ENCODE measurements around the gene ZFP69B. TPM values are rescaled to one million over a fixed set of nuclear protein-coding genes. Genes with fewer than 3 reads are reported as not detected.
"Not testable (repeated sequence)": the region's sequence is repeated elsewhere in the genome, so short reads cannot be mapped to it uniquely, and the experiment has no call there.

ZFP69B gene
- polyA plus RNA-seq, 3 donors, result 5.1 to 5.8 (median 5.7) TPM

DNA sequence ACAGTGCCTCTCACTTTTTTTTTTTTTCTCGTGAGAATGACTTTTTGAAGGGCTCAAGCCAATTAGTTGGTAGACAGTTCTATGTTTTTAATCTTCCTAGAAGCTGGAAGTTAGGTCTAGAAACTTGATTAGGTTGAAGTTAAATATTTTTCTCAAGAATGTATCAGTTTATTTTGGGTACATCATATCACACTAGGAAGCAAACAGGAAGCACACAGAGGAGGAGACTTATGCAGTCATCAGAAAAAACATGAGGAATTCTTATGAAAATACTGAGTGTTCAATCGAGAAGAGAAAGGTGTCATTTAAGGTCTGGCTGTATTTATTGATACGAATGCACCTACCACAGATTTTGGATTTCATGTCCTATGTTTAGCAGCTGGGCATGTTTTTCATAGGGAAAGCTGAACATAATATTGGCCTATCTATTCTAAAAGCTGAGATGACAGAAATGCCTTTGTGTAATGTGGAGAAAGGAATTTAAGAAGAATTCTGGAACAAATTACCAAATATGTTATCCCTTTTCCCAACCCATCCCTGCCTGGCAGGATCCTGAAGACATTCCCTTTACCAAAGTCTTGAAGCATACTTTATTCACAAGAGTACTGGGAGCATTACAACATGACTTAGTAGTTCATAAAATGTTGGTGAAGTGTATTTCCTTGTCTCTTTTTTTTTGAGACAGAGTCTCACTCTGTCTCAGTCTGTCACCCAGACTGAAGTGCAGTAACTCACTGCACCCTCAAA lies 17.5 kb upstream of the ZFP69B start:
- no peak for DNase-seq

DNA sequence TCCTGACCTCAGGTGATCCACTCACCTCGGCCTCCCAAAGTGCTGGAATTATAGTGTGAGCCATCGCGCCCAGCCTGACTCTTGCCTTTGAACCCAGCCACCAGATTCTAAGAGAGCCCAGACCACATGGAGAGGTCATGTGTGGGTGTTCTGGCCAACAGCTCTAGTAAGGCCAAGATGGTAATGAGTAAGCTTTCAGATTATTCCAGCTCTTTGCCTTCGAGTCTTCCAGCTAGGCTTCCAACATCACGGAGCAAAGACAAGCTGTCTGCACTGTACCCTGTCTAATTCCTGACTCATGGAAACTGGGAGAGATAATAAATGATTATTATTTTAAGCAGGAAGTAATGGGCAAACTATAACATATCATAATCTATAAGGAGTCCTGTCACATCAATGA lies 14.8 kb upstream of the ZFP69B start:
- DNase-seq, result no peak

DNA sequence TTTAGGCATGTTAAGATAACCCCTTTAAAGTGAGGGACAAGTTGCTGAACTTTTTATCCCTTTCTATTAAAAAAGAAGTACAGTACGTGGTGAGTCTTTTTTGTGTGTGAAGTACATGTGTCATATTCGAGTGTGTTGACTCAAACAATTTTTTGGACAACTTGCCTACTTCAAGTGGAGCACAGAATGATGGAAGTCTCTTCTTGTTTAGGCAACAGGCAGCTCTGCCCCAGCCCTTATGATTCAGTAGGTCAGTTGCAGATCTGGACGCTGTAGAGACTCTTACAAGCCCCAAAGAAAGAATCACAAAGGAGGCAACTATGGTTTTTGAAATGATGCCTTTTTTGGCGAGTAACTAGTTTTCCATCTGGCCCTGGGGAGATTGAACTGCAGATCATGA lies 14.4 kb upstream of the ZFP69B start:
- no peak for DNase-seq

DNA sequence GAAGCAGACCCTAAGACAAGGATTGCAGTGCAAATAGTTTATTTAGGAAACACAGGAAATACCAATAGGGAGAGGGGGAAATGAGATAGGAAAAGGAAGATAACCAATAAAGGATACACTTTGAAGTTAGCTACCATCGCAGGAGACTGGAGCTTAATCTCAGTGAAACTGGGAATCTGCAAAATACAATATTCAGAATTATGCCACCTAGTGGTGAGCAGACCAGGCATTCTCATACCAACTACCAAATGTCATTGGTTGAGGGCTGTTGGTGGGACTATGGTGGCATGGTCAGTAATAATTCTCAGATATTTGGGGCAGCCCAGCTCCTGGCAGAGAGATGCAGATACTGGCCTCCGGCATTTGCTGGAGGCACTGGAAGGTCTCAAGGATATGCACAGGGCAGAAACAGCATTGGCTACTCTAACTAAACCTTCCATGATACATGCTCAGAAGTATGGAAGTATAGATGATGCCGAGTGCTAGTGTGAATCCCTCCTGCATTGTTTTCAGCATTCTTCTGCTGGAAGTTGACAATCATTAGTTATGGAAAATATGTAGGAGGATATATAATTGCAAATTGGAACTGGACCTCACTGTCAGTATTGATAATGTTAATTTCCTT lies 11.8 kb upstream of the ZFP69B start:
- DNase-seq, result no peak

DNA sequence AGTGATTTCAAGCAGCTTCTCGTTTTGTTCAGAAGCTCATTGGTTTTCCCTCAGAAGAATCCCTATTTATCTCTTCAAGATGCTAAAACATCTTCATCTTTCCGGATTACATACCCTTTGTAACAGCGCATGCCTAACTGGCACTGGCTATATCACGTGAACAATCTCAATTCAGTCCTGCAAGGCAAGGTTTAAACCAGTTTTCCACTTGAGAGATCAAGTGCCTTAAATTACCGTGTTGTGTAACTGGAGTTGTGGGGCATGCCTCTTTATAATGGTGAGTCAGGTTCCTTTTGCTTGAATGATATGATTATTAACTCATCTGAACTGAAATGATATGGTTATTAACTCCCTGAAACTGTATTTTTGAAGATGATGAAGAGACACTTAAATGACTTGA lies 11.0 kb upstream of the ZFP69B start:
- DNase-seq, result no peak

DNA sequence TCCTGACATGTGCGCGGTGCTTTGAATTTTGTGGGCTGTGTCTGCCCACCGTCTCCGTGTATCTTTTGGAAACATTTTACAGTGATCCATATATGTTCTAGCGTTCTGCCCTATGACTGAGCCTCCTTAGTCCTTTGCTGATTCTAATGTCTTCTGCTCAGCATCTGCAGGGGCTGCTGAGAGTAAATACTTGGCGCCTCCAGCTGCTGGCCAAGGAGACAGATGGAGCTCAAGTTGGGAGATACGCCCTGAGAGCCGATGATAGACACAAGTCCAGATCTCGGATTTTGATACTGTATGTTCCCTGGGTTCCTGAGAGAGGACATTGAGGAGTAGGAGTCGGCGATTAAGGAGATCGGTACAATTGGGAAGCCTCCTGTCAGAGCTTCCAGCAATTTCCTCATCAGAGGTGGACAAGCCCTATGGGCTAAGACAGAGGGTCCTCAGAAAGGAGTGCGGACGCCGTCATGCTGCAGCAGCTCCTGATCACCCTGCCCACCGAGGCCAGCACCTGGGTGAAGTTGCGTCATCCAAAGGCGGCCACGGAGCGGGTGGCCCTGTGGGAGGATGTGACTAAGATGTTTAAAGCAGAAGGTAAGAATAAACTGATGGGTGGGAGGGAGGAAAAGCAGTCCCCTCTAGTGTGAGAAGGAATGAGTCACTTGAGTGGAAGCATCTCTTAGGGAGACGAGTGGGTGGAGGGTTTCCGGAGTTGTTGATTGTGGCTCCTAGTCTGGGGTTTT lies 390 bp downstream of the ZFP69B start:
- no peak for DNase-seq

DNA sequence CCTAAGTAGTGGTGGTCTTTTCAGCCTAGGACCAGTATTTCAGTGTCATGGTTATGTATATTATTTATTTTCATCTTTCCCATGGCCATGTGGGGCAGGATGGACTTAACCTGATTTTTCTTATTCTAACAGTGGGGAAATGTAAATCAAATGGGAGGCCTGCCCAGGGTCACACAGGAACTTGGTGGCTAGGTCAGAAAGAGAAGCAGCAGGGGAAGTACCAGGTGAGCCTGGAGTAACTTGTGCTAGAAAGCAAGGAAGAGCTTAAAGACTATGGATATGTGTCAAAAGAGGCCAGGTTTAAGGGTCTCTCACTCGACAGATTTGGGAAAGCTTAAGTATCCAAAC lies 936 bp downstream of the ZFP69B start:
- DNase-seq, result no peak

DNA sequence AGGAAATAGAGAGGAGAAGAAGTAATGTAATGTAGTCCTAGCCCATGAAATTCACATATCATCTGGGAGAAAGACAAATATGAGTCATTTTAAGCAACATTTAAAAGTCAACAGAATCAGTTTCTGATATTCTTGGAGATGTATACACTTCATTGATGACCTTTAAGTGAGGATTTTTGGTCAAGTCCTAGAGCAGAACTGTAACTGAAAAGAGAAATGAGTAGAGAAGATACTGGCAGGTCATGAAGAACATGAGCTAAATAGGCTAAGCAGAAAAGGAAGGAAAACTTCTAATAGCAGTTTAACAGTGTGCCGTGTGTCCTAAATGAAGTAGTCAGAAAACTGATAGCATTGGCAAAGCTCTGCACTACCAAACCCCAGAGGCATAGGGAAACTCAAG lies 4.6 kb downstream of the ZFP69B start:
- no peak for DNase-seq

DNA sequence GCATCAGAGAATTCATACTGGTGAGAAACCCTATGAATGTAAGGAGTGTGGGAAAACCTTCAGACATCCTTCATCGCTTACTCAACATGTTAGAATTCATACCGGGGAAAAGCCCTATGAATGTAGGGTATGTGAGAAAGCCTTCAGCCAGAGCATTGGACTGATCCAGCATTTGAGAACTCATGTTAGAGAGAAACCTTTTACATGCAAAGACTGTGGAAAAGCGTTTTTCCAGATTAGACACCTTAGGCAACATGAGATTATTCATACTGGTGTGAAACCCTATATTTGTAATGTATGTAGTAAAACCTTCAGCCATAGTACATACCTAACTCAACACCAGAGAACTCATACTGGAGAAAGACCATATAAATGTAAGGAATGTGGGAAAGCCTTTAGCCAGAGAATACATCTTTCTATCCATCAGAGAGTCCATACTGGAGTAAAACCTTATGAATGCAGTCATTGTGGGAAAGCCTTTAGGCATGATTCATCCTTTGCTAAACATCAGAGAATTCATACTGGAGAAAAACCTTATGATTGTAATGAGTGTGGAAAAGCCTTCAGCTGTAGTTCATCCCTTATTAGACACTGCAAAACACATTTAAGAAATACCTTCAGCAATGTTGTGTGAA lies 12.8 kb downstream of the ZFP69B start:
- DNase-seq, result no peak

DNA sequence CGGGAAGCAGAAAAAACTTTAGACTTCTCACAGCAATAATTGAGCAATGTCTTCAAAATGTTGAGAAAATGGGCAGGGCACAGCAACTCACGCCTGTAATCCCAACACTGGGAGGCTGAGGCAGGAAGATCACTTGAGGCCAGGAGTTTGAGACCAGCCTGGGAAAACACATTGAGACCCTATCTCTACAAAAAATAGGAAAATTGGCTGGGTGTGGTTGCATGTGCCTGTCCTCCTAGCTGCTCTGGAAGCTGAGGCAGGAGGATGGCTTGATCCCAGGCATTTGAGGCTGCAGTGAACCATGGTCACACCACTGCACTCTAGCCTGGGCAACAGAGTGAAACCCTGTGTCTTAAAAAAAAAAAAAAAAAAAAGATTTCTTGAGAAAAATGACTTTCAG lies 19.1 kb downstream of the ZFP69B start:
- no peak for DNase-seq

DNA sequence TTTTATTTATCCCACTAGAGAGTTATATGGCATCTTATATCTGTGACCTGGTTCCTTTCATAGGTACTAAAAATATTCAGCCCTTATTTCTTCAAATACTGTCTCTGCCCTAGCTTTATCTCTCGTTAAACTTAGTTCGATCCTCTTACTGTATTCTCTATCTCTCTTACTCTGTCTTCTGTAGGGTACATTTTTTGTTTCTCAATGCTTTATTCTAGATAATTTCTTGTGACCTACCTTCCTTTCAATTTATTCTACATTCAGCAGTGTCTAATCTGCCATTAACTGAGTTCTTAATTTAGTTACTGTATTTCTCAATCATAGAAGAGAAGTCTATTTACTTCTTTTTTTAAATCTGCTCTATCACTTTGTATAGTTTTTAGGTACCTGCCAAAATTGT lies 25.0 kb downstream of the ZFP69B start:
- no peak for DNase-seq

DNA sequence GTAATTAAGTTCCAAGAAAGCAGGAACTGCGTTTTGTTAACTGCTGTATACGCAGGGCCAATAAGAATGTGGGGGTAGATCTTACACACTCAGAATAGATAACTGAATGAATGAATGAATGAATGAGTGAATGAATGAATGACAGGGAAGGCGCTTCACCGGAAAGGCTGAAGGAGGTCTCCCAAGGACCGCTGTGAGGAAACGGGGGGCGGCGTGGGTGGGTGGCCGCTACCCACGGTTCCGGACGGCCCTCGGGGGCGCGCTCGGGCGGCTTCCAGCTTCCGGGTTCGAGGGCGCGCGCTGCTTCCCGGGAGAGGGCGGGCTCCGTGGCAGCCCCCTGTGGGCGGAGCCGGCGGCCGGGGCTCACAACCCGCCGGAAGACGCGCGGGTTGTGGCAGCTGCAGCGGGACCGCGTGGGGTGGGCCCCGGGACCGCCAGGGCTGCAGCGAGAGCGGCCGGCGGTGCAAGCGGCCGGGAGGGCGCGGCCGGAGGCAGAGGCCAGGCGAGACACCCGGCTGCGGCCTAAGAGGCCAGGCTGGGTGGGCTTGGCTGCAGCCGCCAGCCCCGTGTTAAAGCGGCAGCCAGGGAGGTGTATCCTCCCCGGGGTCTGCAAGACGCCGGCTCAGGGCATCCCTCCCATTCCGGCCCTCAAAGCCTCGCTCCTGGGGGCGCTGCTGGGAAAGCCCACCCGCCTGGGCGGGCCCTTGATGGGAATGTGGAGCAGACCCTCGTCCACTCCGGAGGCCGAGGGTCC lies 26.8 kb downstream of the ZFP69B start, which contains the start of gene ZFP69:
Gene ZFP69 (plus strand): TSS at position 367 of the 754 bp plus-strand sequence. CDS start 2,072 bp downstream, outside the sequence.
- peak; percentile 67 for DNase-seq

DNA sequence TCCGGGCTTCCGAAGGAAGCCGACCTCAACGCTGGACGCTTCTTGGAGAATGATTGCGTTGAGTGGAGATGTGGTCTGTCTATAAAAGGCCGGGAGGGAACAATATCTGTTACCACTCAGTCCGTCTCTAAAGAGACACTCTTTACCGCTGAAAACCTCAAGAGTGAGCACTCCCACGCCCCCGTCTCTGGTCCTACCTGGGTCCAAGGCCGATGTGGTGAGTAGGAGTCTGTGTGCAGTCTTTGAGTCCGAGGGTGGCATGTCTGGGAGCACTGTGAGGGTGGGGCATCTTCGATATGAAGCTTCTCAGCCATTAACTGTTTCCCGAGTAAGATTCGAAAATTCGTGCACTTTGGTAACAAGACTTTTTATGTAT lies 27.4 kb downstream of the ZFP69B start:
- no peak for DNase-seq

DNA sequence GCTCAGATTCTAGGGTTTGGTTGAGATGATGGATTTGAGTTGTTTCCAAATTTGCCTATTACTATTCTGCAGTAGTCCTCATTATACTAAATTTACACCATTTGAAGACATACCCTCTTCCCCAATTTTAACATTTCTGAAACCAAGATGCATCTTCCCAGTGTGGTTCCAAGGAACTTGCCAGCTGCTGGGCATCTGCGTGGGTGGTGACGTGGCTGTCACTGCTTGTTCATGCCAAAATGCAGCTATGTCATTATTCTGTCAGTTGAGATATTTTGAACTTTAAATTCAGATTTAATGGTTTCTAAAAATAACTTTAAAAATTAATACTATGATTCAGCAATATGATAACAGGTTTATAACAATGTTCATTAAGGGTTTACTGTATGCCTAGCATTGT lies 28.0 kb downstream of the ZFP69B start:
- DNase-seq, result no peak

DNA sequence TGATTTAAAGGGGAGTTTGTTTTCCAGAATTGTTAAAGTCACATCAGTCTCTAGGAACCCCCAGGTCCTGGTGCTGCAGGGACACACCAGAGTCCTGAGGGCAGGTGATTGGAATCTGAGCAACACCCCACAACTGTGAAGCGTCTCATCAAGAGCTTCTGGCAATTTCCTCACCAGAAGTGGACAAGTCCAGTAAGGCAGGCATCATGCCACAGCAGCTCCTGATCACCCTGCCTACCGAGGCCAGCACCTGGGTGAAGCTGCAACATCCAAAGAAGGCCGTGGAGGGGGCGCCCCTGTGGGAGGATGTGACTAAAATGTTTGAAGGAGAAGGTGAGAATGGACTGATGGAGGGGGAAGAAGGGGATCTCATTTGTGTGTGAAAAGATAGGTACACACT lies 28.9 kb downstream of the ZFP69B start:
- no peak for DNase-seq

DNA sequence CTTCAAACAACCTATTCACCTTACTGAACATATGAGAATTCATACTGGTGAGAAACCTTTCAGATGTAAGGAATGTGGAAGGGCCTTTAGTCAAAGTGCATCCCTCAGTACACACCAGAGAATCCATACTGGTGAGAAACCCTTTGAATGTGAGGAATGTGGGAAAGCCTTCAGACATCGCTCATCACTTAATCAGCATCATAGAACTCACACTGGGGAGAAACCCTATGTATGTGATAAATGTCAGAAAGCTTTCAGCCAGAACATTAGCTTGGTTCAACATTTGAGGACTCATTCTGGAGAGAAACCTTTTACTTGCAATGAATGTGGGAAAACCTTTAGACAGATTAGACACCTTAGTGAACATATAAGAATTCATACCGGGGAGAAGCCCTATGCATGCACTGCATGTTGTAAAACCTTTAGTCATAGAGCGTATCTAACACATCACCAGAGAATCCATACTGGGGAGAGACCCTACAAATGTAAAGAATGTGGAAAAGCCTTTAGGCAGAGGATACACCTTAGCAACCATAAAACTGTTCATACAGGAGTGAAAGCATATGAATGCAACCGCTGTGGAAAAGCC lies 45.1 kb downstream of the ZFP69B start:
- DNase-seq, result no peak

DNA sequence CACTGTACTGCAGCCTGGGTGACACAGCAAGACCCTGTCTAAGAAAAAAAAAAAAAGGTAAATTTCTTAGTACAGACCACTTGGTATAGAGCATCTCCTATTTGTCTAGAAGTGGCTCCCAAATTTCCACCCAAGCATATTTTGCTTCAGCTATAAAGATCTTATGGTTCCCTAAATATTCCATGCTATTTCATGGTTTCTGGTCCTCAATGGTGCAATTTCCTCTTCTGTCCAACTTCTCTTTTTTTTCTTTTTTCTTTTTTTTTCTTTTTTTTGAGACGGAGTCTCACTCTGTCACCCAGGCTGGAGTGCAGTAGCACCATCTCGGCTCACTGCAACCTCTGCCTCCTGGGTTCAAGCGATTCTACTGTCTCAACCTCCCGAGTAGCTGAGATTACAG lies 52.4 kb downstream of the ZFP69B start:
- DNase-seq, result not testable (repeated sequence)

DNA sequence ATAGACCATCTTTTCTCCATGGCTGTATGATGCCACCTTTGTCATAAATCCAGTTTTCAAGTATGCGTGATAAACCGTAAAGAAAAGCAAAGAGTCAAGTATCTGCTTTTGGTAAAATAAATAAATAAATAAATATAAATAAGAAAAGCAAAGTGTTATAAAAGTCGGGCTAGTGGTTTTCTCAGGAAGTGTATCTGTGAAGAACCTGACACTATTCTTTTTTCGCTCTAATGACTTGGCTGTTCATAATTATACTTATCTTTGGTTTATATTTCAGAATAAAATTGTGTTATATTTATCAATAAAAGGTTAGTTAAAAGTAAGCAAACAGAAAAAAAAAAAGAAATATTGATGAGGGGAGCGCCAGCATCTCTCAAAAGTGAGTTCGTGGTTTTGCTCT lies 57.7 kb downstream of the ZFP69B start:
- DNase-seq, result no peak

DNA sequence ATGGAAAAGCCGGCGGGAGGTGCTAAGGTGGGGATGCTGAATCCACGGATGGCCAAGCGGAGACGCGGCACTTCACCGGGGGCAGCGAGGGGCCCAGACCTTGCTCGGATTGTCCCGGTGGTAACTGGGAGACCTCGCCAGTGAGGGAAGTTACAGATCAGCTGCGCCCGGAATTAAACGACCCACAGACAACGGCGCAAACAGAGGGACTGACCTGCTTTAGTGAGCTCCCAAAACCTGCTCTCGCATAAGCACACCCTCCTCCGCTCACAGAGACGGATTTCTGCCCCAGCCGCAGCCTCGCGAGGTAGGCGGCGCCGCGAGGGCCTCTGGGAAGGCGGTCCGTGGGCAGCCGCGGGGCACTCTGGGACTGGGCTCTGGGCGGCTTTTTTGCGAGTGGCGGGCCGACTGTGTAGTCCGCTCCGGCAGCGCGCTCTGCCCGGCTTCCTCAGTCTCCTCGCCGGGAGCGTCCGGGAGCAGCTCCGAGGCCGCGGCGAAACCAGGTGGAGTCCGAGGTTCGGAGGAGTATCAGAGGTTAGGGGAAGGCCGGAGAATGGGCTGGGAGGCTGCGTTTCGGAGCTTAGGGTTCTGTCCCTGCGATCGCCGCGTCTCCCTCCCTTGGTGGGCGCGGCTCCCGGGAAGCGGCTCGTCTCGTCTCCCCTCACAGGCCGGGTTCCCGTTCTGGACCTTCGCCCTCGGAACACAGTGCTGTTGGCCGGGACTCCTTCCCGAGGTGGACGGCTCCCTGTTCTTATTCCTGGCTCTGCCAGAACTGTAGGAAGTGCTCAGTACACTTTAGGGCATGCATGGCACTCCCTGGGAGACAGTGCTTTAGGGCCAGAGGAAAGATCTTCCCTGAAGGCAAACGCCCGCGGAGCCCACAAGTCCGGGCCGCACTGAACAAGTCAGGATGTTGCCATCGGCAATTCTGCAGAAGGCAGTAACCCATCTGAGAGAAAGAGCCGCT lies 58.4 kb downstream of the ZFP69B start, which contains the start of gene EXO5:
Gene EXO5 (plus strand): TSS at position 393 of the 967 bp plus-strand sequence. CDS start 5,778 bp downstream, outside the sequence.
- DNase-seq, result peak; percentile 57

All from renal pelvis (tissue), 4 donors.